Activated T-helper 9 cell treated with anti-CD3 and anti-CD28 coated beads, Interleukin-2, amount 50 U/mL, for 16 hours (primary cell): ENCODE data around the gene NPIPA7.
"Not testable (repeated sequence)": the region's sequence is repeated elsewhere in the genome, so short reads cannot be mapped to it uniquely, and the experiment has no call there.

ENCODE experiments used
- DNase-seq: peaks from one replicate; pipeline ENCODE4 v3.0.0-alpha.2; 2020; ENCODE audit warnings: low read depth

The NPIPA7 gene

DNA sequence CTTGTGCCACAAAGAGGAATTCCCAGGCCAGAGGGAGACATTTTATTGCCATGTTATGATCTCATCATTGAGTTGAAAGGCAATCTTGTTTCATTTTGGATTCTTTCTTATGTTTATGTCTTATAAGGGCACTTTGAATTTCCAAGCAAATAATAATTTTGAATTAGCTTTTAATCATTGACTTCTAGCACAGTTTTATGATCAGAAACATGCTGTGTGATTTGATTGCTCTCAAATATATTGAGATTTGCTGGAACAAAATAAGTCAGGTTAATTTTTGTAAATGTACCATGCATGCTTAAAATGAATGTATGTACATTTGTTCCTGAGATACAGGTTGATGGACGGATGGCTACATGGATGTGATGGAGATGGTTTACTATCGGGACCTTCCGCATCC is at the start of gene NPIPA7:
TSS of gene NPIPA7 (plus strand) at position 301 of the 400 bp plus-strand sequence. CDS start 105 bp downstream, outside the sequence.
- not testable (repeated sequence) for DNase-seq

DNA sequence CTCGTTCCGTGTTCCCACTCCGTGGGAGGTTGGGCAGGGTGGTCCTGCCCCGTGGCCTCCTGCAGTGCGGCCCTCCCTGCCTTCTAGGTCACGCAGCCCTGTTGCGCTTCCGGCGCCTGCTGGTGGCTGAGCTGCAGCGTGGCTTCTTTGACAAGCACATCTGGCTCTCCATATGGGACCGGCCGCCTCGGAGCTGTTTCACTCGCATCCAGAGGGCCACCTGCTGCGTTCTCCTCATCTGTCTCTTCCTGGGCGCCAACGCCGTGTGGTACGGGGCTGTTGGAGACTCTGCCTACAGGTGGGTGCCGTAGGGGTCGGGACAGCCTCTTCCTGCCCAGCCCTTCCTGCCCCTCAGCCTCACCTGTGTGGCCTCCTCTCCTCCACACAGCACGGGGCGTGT is 47.5 kb upstream of the NPIPA7 start:
- not testable (repeated sequence) for DNase-seq

- not testable (repeated sequence) for DNase-seq
These were observed 21.4 kb upstream of the NPIPA7 start for GRCh38 chr16:16357556-16357955.

DNA sequence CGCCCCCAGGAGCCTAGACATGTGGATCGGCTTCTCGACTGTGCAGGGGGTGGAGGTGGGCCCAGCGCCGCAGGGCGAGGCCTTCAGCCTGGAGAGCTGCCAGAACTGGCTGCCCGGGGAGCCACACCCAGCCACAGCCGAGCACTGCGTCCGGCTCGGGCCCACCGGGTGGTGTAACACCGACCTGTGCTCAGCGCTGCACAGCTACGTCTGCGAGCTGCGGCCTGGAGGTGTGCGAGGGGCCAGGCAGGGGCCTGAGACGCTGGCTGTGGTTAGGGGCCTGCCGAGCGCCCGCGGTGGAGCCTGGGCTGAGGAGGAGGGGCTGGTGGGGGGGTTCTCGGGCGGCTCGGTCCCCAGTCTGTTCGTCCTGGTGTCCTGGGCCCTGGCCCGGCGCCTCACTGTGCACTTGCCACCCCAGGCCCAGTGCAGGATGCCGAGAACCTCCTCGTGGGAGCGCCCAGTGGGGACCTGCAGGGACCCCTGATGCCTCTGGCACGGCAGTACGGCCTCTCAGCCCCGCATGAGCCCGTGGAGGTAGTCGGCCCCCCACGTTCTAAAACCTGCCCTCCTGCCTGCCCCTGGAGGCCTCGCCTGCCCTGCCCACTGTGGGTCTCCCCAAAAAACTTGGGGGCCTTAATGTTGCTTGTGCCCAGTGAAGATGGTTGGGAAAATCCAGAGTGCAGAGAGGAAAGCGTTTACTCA is 20.2 kb upstream of the NPIPA7 start:
- not testable (repeated sequence) for DNase-seq

GRCh38 chr16:16363595-16363994 is 15.3 kb upstream of the NPIPA7 start:
- DNase-seq = not testable (repeated sequence)

DNA sequence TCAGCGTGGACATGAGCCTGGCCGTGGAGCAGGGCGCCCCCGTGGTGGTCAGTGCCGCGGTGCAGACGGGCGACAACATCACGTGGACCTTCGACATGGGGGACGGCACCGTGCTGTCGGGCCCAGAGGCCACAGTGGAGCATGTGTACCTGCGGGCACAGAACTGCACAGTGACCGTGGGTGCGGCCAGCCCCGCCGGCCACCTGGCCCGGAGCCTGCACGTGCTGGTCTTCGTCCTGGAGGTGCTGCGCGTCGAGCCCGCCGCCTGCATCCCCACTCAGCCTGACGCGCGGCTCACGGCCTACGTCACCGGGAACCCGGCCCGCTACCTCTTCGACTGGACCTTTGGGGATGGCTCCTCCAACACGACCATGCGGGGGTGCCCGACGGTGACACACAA is 14.8 kb upstream of the NPIPA7 start:
- not testable (repeated sequence) for DNase-seq

GRCh38 chr16:16364701-16365100 is 14.2 kb upstream of the NPIPA7 start:
- not testable (repeated sequence) for DNase-seq

DNA sequence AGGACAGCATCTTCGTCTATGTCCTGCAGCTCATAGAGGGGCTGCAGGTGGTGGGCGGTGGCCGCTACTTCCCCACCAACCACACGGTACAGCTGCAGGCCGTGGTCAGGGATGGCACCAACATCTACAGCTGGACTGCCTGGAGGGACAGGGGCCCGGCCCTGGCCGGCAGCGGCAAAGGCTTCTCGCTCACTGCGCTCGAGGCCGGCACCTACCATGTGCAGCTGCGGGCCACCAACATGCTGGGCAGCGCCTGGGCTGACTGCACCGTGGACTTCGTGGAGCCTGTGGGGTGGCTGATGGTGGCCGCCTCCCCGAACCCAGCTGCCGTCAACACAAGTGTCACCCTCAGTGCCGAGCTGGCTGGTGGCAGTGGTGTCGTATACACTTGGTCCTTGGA is 13.6 kb upstream of the NPIPA7 start:
- not testable (repeated sequence) for DNase-seq

- not testable (repeated sequence) for DNase-seq
These were observed 13.1 kb upstream of the NPIPA7 start for GRCh38 chr16:16365851-16366250.

- not testable (repeated sequence) for DNase-seq
These were observed 12.2 kb upstream of the NPIPA7 start for GRCh38 chr16:16366552-16367284.

- not testable (repeated sequence) for DNase-seq
These were observed 11.7 kb upstream of the NPIPA7 start for GRCh38 chr16:16367285-16367628.

- DNase-seq = not testable (repeated sequence)
These were observed 9.7 kb upstream of the NPIPA7 start for GRCh38 chr16:16369081-16369856.

- not testable (repeated sequence) for DNase-seq
These were observed 7.7 kb upstream of the NPIPA7 start for GRCh38 chr16:16371136-16371735.

DNA sequence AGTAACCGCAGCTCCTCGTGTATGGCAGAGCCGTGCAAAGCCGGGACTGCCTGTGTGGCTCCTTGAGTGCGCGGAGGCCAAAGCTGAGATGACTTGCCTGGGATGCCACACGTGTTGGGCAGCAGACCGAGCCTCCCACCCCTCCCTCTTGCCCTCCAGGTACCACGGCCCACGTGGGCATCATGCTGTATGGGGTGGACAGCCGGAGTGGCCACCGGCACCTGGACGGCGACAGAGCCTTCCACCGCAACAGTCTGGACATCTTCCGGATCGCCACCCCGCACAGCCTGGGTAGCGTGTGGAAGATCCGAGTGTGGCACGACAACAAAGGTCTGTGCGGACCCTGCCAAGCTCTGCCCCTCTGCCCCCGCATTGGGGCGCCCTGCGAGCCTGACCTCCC is 4.7 kb upstream of the NPIPA7 start:
- not testable (repeated sequence) for DNase-seq

- not testable (repeated sequence) for DNase-seq
These were observed 20.7 kb downstream of the NPIPA7 start for GRCh38 chr16:16399685-16400084.

- DNase-seq = not testable (repeated sequence)
These were observed 23.4 kb downstream of the NPIPA7 start for GRCh38 chr16:16402333-16402732.

- DNase-seq = not testable (repeated sequence)
These were observed 25.3 kb downstream of the NPIPA7 start for GRCh38 chr16:16404283-16404682.

DNA sequence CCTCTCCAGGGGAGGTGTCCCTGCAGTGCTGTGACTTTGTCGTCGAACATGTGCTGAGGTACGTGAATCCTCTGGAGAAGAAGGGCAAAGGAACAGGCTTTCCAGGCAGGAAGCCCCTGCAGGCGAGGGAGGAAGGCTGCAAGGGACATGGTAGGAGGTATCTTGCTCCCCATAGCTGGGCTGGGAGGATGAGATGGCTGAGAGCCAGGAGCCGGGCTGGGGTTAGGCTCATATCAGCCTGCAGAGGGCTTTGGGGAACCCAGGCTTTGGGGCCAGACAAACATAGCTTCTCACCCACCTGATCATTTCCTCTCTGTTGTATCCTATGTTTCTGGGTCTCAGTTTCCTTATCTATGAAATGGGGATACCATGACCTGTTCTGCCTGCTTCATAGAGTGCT is 26.5 kb downstream of the NPIPA7 start:
- not testable (repeated sequence) for DNase-seq

DNA sequence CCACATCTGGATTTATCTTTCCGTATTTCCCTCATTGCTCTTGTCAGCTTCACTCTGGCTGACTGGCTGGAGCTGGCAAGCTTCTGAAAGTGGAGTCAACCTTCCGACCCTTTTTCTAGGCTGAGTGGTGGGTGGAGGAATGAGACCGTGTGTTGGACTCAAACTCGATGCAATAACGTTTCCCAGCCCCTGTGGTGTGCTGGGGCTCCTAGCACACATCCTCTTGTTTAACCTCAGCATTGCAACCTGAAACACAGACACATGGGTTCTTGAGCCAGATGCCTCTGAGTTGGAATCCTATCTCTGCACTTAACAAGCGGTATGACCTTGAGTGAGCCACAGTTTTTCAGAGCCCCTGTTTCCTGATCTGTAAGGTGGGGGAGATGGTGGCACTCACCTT is 29.5 kb downstream of the NPIPA7 start:
- not testable (repeated sequence) for DNase-seq

DNA sequence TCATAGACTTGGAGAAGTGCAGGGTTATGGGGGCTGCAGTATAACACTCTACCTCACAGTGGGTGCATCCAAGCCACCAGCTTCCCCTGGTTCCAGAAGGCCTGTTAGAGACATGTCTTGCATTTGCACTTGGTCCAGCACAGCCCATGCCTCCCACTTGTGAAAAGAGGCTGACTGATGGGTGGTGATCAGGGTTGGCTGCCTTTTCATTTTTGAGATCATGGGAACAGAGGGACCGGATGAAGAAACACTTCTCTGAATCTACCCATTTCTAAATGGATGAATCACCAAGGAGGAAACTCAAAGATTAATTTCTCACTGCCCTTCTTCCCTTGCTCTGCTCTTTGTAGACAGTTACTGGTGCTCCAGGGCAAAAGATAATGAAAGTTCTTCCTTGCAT is 34.8 kb downstream of the NPIPA7 start:
- DNase-seq = not testable (repeated sequence)

- DNase-seq = not testable (repeated sequence)
These were observed 38.1 kb downstream of the NPIPA7 start for GRCh38 chr16:16417071-16417470.

GRCh38 chr16:16417914-16418544 is 39.1 kb downstream of the NPIPA7 start:
- not testable (repeated sequence) for DNase-seq
